Endothelial cell of umbilical vein (primary cell): ENCODE data around the gene HBE1. TPM values are rescaled to one million over a fixed set of nuclear protein-coding genes. Genes with fewer than 3 reads are reported as not detected.

Source experiments
- BruUV-seq: library from RNA; stranded (reverse); fragments of 400-500 nt; replicated peaks from 2 replicates; lab custom pipeline; 2021; lab: Mats Ljungman, UMichigan
- CTCF ChIA-PET: fragments of 300-600, 350-600 bp; sonication (Branson Sonifier 250); formaldehyde crosslinking; loops from one replicate; lab custom pipeline; 2021; ENCODE audit warnings: antibody characterized with exemption, inconsistent platforms; lab: Charles Lee
- POLR2A ChIA-PET: fragments of 300-600, 350-600 bp; sonication (Branson Sonifier 250); formaldehyde crosslinking; loops from one replicate; lab custom pipeline; 2021; ENCODE audit warnings: antibody characterized with exemption, inconsistent platforms; lab: Charles Lee
- DNase-seq: peaks from one replicate; pipeline ENCODE4 v3.0.0-alpha.2; 2011; ENCODE audit warnings: low read depth, low spot score
- FAIRE-seq: peaks from 2 replicates; lab custom pipeline; 2011; peaks lifted over from hg19 to GRCh38; lab: Jason Lieb, UNC
- H2AFZ ChIP-seq: 2 replicates; pipeline ENCODE4 v1.6.0; 2012; ENCODE audit warnings: low read depth, low read length, control low read depth, inconsistent platforms
- H3K27ac ChIP-seq: 2 replicates; pipeline ENCODE4 v1.5.1; 2011; ENCODE audit warnings: low read depth, mild to moderate bottlenecking, control low read depth, low read length, moderate library complexity; ENCODE audit not compliant: insufficient read depth
- H3K27me3 ChIP-seq, 2 experiments: 2 replicates each; pipeline versions ENCODE4 v1.6.0 to v1.6.1; 2011; ENCODE audit warnings: low read length in 2 of 2, mixed read lengths in 1 of 2; ENCODE audit not compliant: control insufficient read depth in 2 of 2, insufficient read depth in 2 of 2
- H3K36me3 ChIP-seq, 2 experiments: 2 replicates in 1 of 2; 3 replicates in 1 of 2; pipeline ENCODE4 v1.5.1; 2011; ENCODE audit warnings: low read length in 2 of 2, mild to moderate bottlenecking in 1 of 2, moderate library complexity in 1 of 2; ENCODE audit not compliant: control insufficient read depth in 2 of 2, insufficient read depth in 2 of 2; ENCODE audit errors: extremely low read depth in 1 of 2
- H3K4me1 ChIP-seq: 3 replicates; pipeline ENCODE4 v1.5.1; 2011; ENCODE audit warnings: mild to moderate bottlenecking, low read length; ENCODE audit not compliant: control insufficient read depth, insufficient read depth; ENCODE audit errors: extremely low read depth
- H3K4me2 ChIP-seq: 2 replicates; pipeline ENCODE4 v1.6.1; 2011; ENCODE audit warnings: low read length, control low read depth, mixed read lengths; ENCODE audit not compliant: insufficient read depth
- H3K4me3 ChIP-seq, 3 experiments: fragments of 200-600 bp in 1 of 3; sonication (generic), shearing (Covaris generic) in 1 of 3; replicated peaks in 1 of 3; 2 replicates each; pipeline ENCODE4 v1.5.1; 2011 to 2016; ENCODE audit warnings: control low read depth in 3 of 3, low read length in 3 of 3, mild to moderate bottlenecking in 2 of 3, inconsistent platforms in 1 of 3, low read depth in 1 of 3, moderate library complexity in 1 of 3; ENCODE audit not compliant: insufficient read depth in 1 of 3
- H3K79me2 ChIP-seq: 2 replicates; pipeline ENCODE4 v1.6.0; 2012; ENCODE audit warnings: low read length, inconsistent platforms; ENCODE audit not compliant: control insufficient read depth, insufficient read depth
- H3K9ac ChIP-seq: replicated peaks from 2 replicates; pipeline ENCODE3; 2011; ENCODE audit warnings: low read length, control low read depth; ENCODE audit not compliant: insufficient read depth; ENCODE audit errors: extremely low read depth
- H3K9me1 ChIP-seq: replicated peaks from 3 replicates; pipeline ENCODE4 v1.6.0; 2011; ENCODE audit warnings: mild to moderate bottlenecking, low read length; ENCODE audit not compliant: control insufficient read depth, insufficient read depth; ENCODE audit errors: extremely low read depth
- H3K9me3 ChIP-seq: replicated peaks from 2 replicates; pipeline ENCODE4 v1.5.1; 2012; ENCODE audit warnings: low read length, inconsistent platforms; ENCODE audit not compliant: control insufficient read depth, insufficient read depth
- H4K20me1 ChIP-seq: replicated peaks from 2 replicates; pipeline ENCODE3; 2011; ENCODE audit warnings: mild to moderate bottlenecking, low read length; ENCODE audit not compliant: control insufficient read depth, insufficient read depth; ENCODE audit errors: extremely low read depth
- CTCF ChIP-seq, 2 donors: IDR thresholded peaks; 1 replicate in 1 of 2; 2 replicates in 1 of 2; pipeline ENCODE4 v1.5.1; 2011; ENCODE audit warnings: low read length in 2 of 2, mild to moderate bottlenecking in 2 of 2, moderate library complexity in 2 of 2, control low read depth in 1 of 2, inconsistent platforms in 1 of 2, low read depth in 1 of 2; ENCODE audit not compliant: insufficient read depth in 1 of 2; ENCODE audit errors: extremely low read depth in 1 of 2
- EZH2 ChIP-seq: IDR thresholded peaks from 2 replicates; pipeline ENCODE4 v1.6.1; 2012; ENCODE audit warnings: borderline replicate concordance, low read depth, mild to moderate bottlenecking, moderate library complexity, low read length, inconsistent platforms; ENCODE audit not compliant: severe bottlenecking
- FOS ChIP-seq: IDR thresholded peaks from 2 replicates; pipeline ENCODE4 v1.6.1; 2011; ENCODE audit warnings: mild to moderate bottlenecking, low read length, moderate library complexity, borderline replicate concordance; ENCODE audit not compliant: insufficient read depth
- GATA2 ChIP-seq: IDR thresholded peaks from 2 replicates; pipeline ENCODE4 v1.7.0; 2011; ENCODE audit warnings: low read depth, mild to moderate bottlenecking, moderate library complexity, mixed read lengths, low read length; ENCODE audit not compliant: insufficient read length, insufficient read depth
- JUN ChIP-seq: IDR thresholded peaks from 2 replicates; pipeline ENCODE4 v1.6.1; 2011; ENCODE audit warnings: borderline replicate concordance, low read depth; ENCODE audit not compliant: insufficient read length, insufficient read depth
- MAX ChIP-seq: IDR thresholded peaks from 2 replicates; pipeline ENCODE4 v1.6.1; 2011; ENCODE audit not compliant: insufficient read depth, insufficient read length
- MYC ChIP-seq: IDR thresholded peaks from one replicate; pipeline ENCODE4 v1.6.1; 2011; ENCODE audit warnings: mild to moderate bottlenecking, low read depth, low read length
- POLR2A ChIP-seq: IDR thresholded peaks from 2 replicates; pipeline ENCODE4 v1.6.1; 2012; ENCODE audit warnings: low read depth, mild to moderate bottlenecking, control low read depth, low read length
- POLR2AphosphoS5 ChIP-seq: IDR thresholded peaks from 2 replicates; pipeline ENCODE4 v1.6.1; 2012; ENCODE audit warnings: low read depth, mild to moderate bottlenecking, control low read depth, low read length, moderate library complexity; ENCODE audit not compliant: insufficient read depth
- dilution Hi-C: fragments of 300-500 bp; cut with MboI; formaldehyde crosslinking; loops from one replicate; pipeline ENCODE4 v1.15.0; 2019; ENCODE audit warnings: low sequenced_read_pairs; ENCODE audit not compliant: extremely low pct_ligation_motif_present
- intact Hi-C: fragments of 100-400 bp; cut with micrococcal nuclease; formaldehyde crosslinking; loops from one replicate; pipeline ENCODE4 v1.10.0; 2022
- polyA plus RNA-seq, 4 experiments: library from polyadenylated mRNA; depleted of rRNA in 3 of 4; stranded (reverse) in 3 of 4; unstranded in 1 of 4; fragments of >200 nt; gene quantifications; 2 replicates each; pipeline versions ENCODE4 v1.2.1 to v1.2.3, GENCODE V29; 2011 to 2012; ENCODE audit warnings: missing spikeins in 1 of 4
- total RNA-seq: library from RNA; stranded (reverse); gene quantifications from 2 replicates; pipeline ENCODE4 v1.2.3, GENCODE V29; 2021

HBE1 gene
- total and polyA plus RNA-seq, 2 donors (not counting 3 experiments of a cell fraction or from before 2014, with no cell fraction given), result 0.37 TPM; not detected in 1

- Histone ChIP-seq H3K9ac (no peak overlapping the region), H3K4me1 (no peaks in the 10 kb centered on the region), H3K36me3 (no peaks in the 10 kb centered on the region), H3K4me3 (no peak overlapping the region), H4K20me1 (no peaks in the 10 kb centered on the region), H3K79me2 (no peaks in the 10 kb centered on the region), H3K27me3 (no peaks in the 10 kb centered on the region), H3K4me2 (no peak overlapping the region), H3K9me3 (no peaks in the 10 kb centered on the region), H3K9me1 (no peaks in the 10 kb centered on the region), H2AFZ (no peak overlapping the region), H3K27ac (no peak overlapping the region)
- ChIA-PET POLR2A (no interaction called here), CTCF (no interaction called here)
- DNase-seq (no peak), FAIRE-seq (no peak)
- dilution Hi-C loops, result no loop called here
- TF ChIP-seq EZH2 (no peak), MAX (no peak), GATA2 (no peak), FOS (no peak), JUN (no peak), MYC (no peak), POLR2A (no peak), CTCF (IDR thresholded peaks at IDR 0.05; ENCODE audit: extremely low read depth in 1 of 2, insufficient read depth in 1 of 2, low read depth in 1 of 2, low read length in 2 of 2) (no peak), POLR2AphosphoS5 (no peak)
- intact Hi-C loops, result no loop called here
- BruUV-seq, result no TSS peak
Measured at GRCh38 chr11:5235364-5236095, 34.2 kb downstream of the HBE1 start.
